AG09309 (cell line): ENCODE measurements around the gene WDR59.
A peak's percentile ranks its signal among the peaks of the same experiment; 100 is the strongest.

ENCODE experiments used
- DNase-seq: peaks from one replicate; pipeline ENCODE4 v3.0.0-alpha.2; 2010; ENCODE audit warnings: low read depth
- H3K4me3 ChIP-seq: 2 replicates; pipeline ENCODE4 v1.5.1; 2011; ENCODE audit warnings: mild to moderate bottlenecking, low read depth, low read length, moderate library complexity; ENCODE audit not compliant: control insufficient read depth
- CTCF ChIP-seq: IDR thresholded peaks from 2 replicates; pipeline ENCODE4 v1.5.1; 2011; ENCODE audit warnings: mild to moderate bottlenecking, low read depth, low read length, inconsistent platforms; ENCODE audit not compliant: insufficient read depth, control insufficient read depth; ENCODE audit errors: missing control alignments

The WDR59 gene

GRCh38 chr16:74999609-75000480 lies 14.9 kb upstream of the WDR59 start:
- peak overlapping the region; percentile 56 for H3K4me3 ChIP-seq
- DNase-seq, result no peak
- no peak for TF ChIP-seq CTCF

GRCh38 chr16:74999219-74999608 lies 14.3 kb upstream of the WDR59 start:
- no peak for TF ChIP-seq CTCF
- no peak for DNase-seq
- peak overlapping the region; percentile 56 for H3K4me3 ChIP-seq

GRCh38 chr16:74998481-74999218 lies 13.7 kb upstream of the WDR59 start, which contains the start of gene ZNRF1:
Gene ZNRF1 (plus strand): TSS chr16:74999024. CDS start chr16:74999672, 648 bp downstream.
- DNase-seq, result no peak
- H3K4me3 ChIP-seq, result peak within 1 kb of the TSS; percentile 56
- TF ChIP-seq CTCF, result peak; percentile 76

GRCh38 chr16:74997042-74997491 lies 12.1 kb upstream of the WDR59 start:
- no peak for TF ChIP-seq CTCF
- no peak for DNase-seq
- H3K4me3 ChIP-seq, result no peak overlapping the region

GRCh38 chr16:74995986-74996385 lies 11.1 kb upstream of the WDR59 start:
- TF ChIP-seq CTCF, result no peak
- DNase-seq, result no peak
- H3K4me3 ChIP-seq, result no peak overlapping the region

GRCh38 chr16:74991593-74992403 lies 6.9 kb upstream of the WDR59 start:
- no peak for DNase-seq
- no peak overlapping the region for H3K4me3 ChIP-seq
- TF ChIP-seq CTCF, result no peak
